ENCODE data around the gene ELK3. TPM values are rescaled to one million over a fixed set of nuclear protein-coding genes. Genes with fewer than 3 reads are reported as not detected.

The ELK3 gene
- polyA plus RNA-seq, 1 of the 3 experiments (the other 2 are of a cell fraction) = 33.8 TPM

- H3K9me3 ChIP-seq = no peaks in the 10 kb centered on the region
- no peak for TF ChIP-seq GATA2 (CRISPR knock-in tag; IDR thresholded peaks at IDR 0.05)
- TF ChIP-seq, protein P1, sequence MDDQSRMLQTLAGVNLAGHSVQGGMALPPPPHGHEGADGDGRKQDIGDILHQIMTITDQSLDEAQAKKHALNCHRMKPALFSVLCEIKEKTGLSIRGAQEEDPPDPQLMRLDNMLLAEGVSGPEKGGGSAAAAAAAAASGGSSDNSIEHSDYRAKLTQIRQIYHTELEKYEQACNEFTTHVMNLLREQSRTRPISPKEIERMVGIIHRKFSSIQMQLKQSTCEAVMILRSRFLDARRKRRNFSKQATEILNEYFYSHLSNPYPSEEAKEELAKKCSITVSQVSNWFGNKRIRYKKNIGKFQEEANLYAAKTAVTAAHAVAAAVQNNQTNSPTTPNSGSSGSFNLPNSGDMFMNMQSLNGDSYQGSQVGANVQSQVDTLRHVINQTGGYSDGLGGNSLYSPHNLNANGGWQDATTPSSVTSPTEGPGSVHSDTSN (IDR thresholded peaks at IDR 0.05) = no peak
- no peak for TF ChIP-seq RCOR1 (IDR thresholded peaks at IDR 0.05; ENCODE audit: low read length)
- no peak for TF ChIP-seq CHD2 (IDR thresholded peaks at IDR 0.05; ENCODE audit: low read length, partially characterized antibody)
- TF ChIP-seq FOXJ3 (CRISPR knock-in tag; IDR thresholded peaks at IDR 0.05) = no peak
- no peak for TF ChIP-seq MXI1 (IDR thresholded peaks at IDR 0.05; ENCODE audit: low read depth, low read length)
- no peak for TF ChIP-seq NRF1 (IDR thresholded peaks at IDR 0.05; ENCODE audit: low read depth, low read length)
- no peak for TF ChIP-seq EP300 (IDR thresholded peaks at IDR 0.05; ENCODE audit: borderline replicate concordance in 1 of 2, low read depth in 1 of 2, low read length in 1 of 2)
- TF ChIP-seq EZH2phosphoT487 (IDR thresholded peaks at IDR 0.05; ENCODE audit: borderline replicate concordance, low read depth) = no peak
- TF ChIP-seq, protein P2, sequence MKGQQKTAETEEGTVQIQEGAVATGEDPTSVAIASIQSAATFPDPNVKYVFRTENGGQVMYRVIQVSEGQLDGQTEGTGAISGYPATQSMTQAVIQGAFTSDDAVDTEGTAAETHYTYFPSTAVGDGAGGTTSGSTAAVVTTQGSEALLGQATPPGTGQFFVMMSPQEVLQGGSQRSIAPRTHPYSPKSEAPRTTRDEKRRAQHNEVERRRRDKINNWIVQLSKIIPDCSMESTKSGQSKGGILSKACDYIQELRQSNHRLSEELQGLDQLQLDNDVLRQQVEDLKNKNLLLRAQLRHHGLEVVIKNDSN (IDR thresholded peaks at IDR 0.05; ENCODE audit: borderline replicate concordance, low read depth) = no peak
- no peak for TF ChIP-seq TAF1 (IDR thresholded peaks at IDR 0.05; ENCODE audit: borderline replicate concordance, low read depth, low read length)
- no peak for TF ChIP-seq IRF3 (IDR thresholded peaks at IDR 0.05; ENCODE audit: low read depth, low read length)
- no peak for TF ChIP-seq GABPA (IDR thresholded peaks at IDR 0.05; ENCODE audit: low read depth)
- TF ChIP-seq RFX5 (IDR thresholded peaks at IDR 0.05; ENCODE audit: low read length) = no peak
- TF ChIP-seq YY1 (IDR thresholded peaks at IDR 0.05; ENCODE audit: low read depth) = no peak
- TF ChIP-seq ELF1 (IDR thresholded peaks at IDR 0.05) = no peak
- TF ChIP-seq TEAD4 (IDR thresholded peaks at IDR 0.05; ENCODE audit: borderline replicate concordance, insufficient read depth) = no peak
- WGBS (ENCODE audit: low lambda C conversion rate) = 93% methylated on average over 8 of the region's 8 CpGs
- H3K4me3 ChIP-seq (ENCODE audit: low read depth in 2 of 2, low read length in 1 of 2) = no peak overlapping the region
- H3K27me3 ChIP-seq (ENCODE audit: insufficient read depth) = no peaks in the 10 kb centered on the region
- peaks cover 89% of the 10 kb centered on the region for H3K79me2 ChIP-seq (ENCODE audit: insufficient read depth)
- H2AFZ ChIP-seq (ENCODE audit: low read depth) = no peak overlapping the region
- no peak overlapping the region for H3K9ac ChIP-seq
- POLR2A ChIA-PET = no interaction called here
- no peak overlapping the region for H3K27ac ChIP-seq (ENCODE audit: low read depth in 2 of 2, low read length in 1 of 2)
- DNase-seq = no peak
- CTCF ChIA-PET = interaction anchor here (0.6 to 3.5 kb wide), 2 partner anchors 9 to 292 kb away, joined by 3 to 22 read pairs; no protein-coding TSS in a partner anchor
- H3K9me2 ChIP-seq = no peaks in the 10 kb centered on the region
- H4K20me1 ChIP-seq (ENCODE audit: insufficient read depth) = peaks cover 25% of the 10 kb centered on the region
- H3K36me3 ChIP-seq (replicated peaks in 1 of 2; ENCODE audit: control insufficient read depth in 1 of 2, insufficient read depth in 2 of 2, low read length in 1 of 2) = peaks cover 24 to 42% of the 10 kb centered on the region in 2 experiments
- H3F3A ChIP-seq (replicated peaks; ENCODE audit: insufficient read depth) = peaks cover 8% of the 10 kb centered on the region
- no peak overlapping the region for H3K4me2 ChIP-seq
- H3K4me1 ChIP-seq (ENCODE audit: control insufficient read depth in 1 of 2, insufficient read depth in 2 of 2, low read depth in 1 of 2, low read length in 1 of 2) = peaks cover 19 to 20% of the 10 kb centered on the region in 2 experiments
These were observed 30.0 kb downstream of the ELK3 start for GRCh38 chr12:96224219-96224615.

All from SK-N-SH (cell line).